SK-N-SH (cell line): ENCODE data around the gene DENND6A. TPM values are rescaled to one million over a fixed set of nuclear protein-coding genes. Genes with fewer than 3 reads are reported as not detected.

ENCODE experiments used
- CTCF ChIA-PET: fragments of 300-600, 350-600 bp; formaldehyde crosslinking; extraction: SDS; loops from one replicate; lab custom pipeline; 2021; lab: Yijun Ruan, JAX
- POLR2A ChIA-PET: fragments of 350-600 bp; sonication (Branson Sonifier 250); formaldehyde crosslinking; extraction: SDS; loops from one replicate; lab custom pipeline; 2020; ENCODE audit warnings: antibody characterized with exemption, inconsistent platforms; lab: Yijun Ruan, JAX
- DNase-seq: peaks from one replicate; pipeline ENCODE4 v3.0.0; 2012
- H2AFZ ChIP-seq: fragments of 200-600 bp; sonication (generic); 2 replicates; pipeline ENCODE4 v1.8.1; 2016; ENCODE audit warnings: antibody characterized with exemption, mild to moderate bottlenecking, low read depth
- H3F3A ChIP-seq: fragments of 200-600 bp; sonication (generic); replicated peaks from 2 replicates; pipeline ENCODE3; 2016; ENCODE audit warnings: antibody characterized with exemption, mild to moderate bottlenecking; ENCODE audit not compliant: insufficient read depth
- H3K27ac ChIP-seq, 2 experiments: fragments of 200-500 bp in 1 of 2; fragments of 200-600 bp in 1 of 2; sonication (Bioruptor generic) in 1 of 2; sonication (generic), shearing (Covaris generic) in 1 of 2; 2 replicates each; pipeline versions ENCODE4 v1.5.1 to v1.6.1; 2014 to 2016; ENCODE audit warnings: low read depth in 2 of 2, inconsistent platforms in 1 of 2, low read length in 1 of 2, mild to moderate bottlenecking in 1 of 2, mixed read lengths in 1 of 2
- H3K27me3 ChIP-seq: fragments of 200-600 bp; sonication (generic), shearing (Covaris generic); 2 replicates; pipeline ENCODE4 v1.6.1; 2016; ENCODE audit warnings: mixed run types; ENCODE audit not compliant: insufficient read depth
- H3K36me3 ChIP-seq, 2 experiments: fragments of 200-500 bp in 1 of 2; fragments of 200-600 bp in 1 of 2; sonication (Bioruptor generic) in 1 of 2; sonication (generic) in 1 of 2; replicated peaks in 1 of 2; 2 replicates each; pipeline versions ENCODE3 to v1.5.1; 2014 to 2016; ENCODE audit warnings: low read length in 1 of 2, mild to moderate bottlenecking in 1 of 2; ENCODE audit not compliant: insufficient read depth in 2 of 2, control insufficient read depth in 1 of 2
- H3K4me1 ChIP-seq, 2 experiments: fragments of 200-500 bp in 1 of 2; fragments of 200-600 bp in 1 of 2; sonication (Bioruptor generic) in 1 of 2; sonication (generic), shearing (Covaris generic) in 1 of 2; 2 replicates each; pipeline versions ENCODE4 v1.5.1 to v1.6.1; 2014 to 2016; ENCODE audit warnings: low read depth in 1 of 2, low read length in 1 of 2, mixed run types in 1 of 2; ENCODE audit not compliant: insufficient read depth in 2 of 2, control insufficient read depth in 1 of 2
- H3K4me2 ChIP-seq: fragments of 200-600 bp; sonication (generic), shearing (Covaris generic); 2 replicates; pipeline ENCODE4 v1.6.1; 2017; ENCODE audit warnings: mixed run types
- H3K4me3 ChIP-seq, 2 experiments: fragments of 200-500 bp in 1 of 2; fragments of 200-600 bp in 1 of 2; sonication (Bioruptor generic) in 1 of 2; sonication (generic), shearing (Covaris generic) in 1 of 2; 2 replicates each; pipeline versions ENCODE4 v1.5.1 to v1.8.1; 2014 to 2016; ENCODE audit warnings: low read depth in 2 of 2, inconsistent platforms in 1 of 2, low read length in 1 of 2, mild to moderate bottlenecking in 1 of 2, mixed read lengths in 1 of 2, moderate library complexity in 1 of 2
- H3K79me2 ChIP-seq: fragments of 200-600 bp; sonication (generic); 2 replicates; pipeline ENCODE4 v1.8.1; 2017; ENCODE audit warnings: mild to moderate bottlenecking; ENCODE audit not compliant: insufficient read depth
- H3K9ac ChIP-seq: fragments of 200-600 bp; sonication (generic); 2 replicates; pipeline ENCODE4 v1.6.1; 2017; ENCODE audit warnings: mixed run types
- H3K9me2 ChIP-seq: fragments of 200-600 bp; sonication (generic); 2 replicates; pipeline ENCODE4 v1.6.1; 2017; ENCODE audit warnings: mixed run types
- H3K9me3 ChIP-seq: fragments of 200-600 bp; sonication (generic); 2 replicates; pipeline ENCODE4 v1.6.1; 2017; ENCODE audit warnings: mixed run types, mild to moderate bottlenecking, moderate library complexity
- H4K20me1 ChIP-seq: fragments of 200-600 bp; sonication (generic); 2 replicates; pipeline ENCODE4 v1.6.1; 2017; ENCODE audit warnings: mild to moderate bottlenecking, mixed run types; ENCODE audit not compliant: insufficient read depth
- ELF1 ChIP-seq: IDR thresholded peaks from 2 replicates; pipeline ENCODE4 v1.4.0; 2012
- EZH2phosphoT487 ChIP-seq: fragments of 200-600 bp; sonication (generic); IDR thresholded peaks from 2 replicates; pipeline ENCODE4 v1.6.1; 2017; ENCODE audit warnings: low read depth, mixed run types, mild to moderate bottlenecking, antibody characterized with exemption, moderate library complexity, borderline replicate concordance
- FOXJ3 ChIP-seq: sonication (generic); formaldehyde crosslinking; IDR thresholded peaks from 2 replicates; pipeline ENCODE4 v1.5.1; 2020; ENCODE audit warnings: mild to moderate bottlenecking, missing genetic modification reagents
- MEF2A ChIP-seq: IDR thresholded peaks from 2 replicates; pipeline ENCODE4 v1.4.0; 2012; ENCODE audit warnings: low read depth, borderline replicate concordance
- NFIC ChIP-seq: IDR thresholded peaks from 2 replicates; pipeline ENCODE4 v1.4.0; 2012; ENCODE audit warnings: borderline replicate concordance
- NRF1 ChIP-seq: IDR thresholded peaks from 2 replicates; pipeline ENCODE4 v1.6.1; 2012; ENCODE audit warnings: low read depth, mild to moderate bottlenecking, low read length
- PBX3 ChIP-seq: IDR thresholded peaks from 2 replicates; pipeline ENCODE4; 2012
- POLR2AphosphoS5 ChIP-seq: IDR thresholded peaks from 2 replicates; pipeline ENCODE4 v1.6.1; 2012; ENCODE audit warnings: low read depth, low read length
- REST ChIP-seq: IDR thresholded peaks from 2 replicates; pipeline ENCODE4 v1.6.1; 2012; ENCODE audit warnings: mild to moderate bottlenecking, low read depth, low read length, moderate library complexity
- RFX5 ChIP-seq: IDR thresholded peaks from 2 replicates; pipeline ENCODE4 v1.6.1; 2012; ENCODE audit warnings: mild to moderate bottlenecking, improper control_type of control experiment, low read length
- SIN3A ChIP-seq: IDR thresholded peaks from 2 replicates; pipeline ENCODE4 v1.6.1; 2012; ENCODE audit warnings: low read depth, mild to moderate bottlenecking, low read length, moderate library complexity, borderline replicate concordance
- TAF1 ChIP-seq: IDR thresholded peaks from 2 replicates; pipeline ENCODE4 v1.6.1; 2012; ENCODE audit warnings: low read depth, mild to moderate bottlenecking, low read length, moderate library complexity, borderline replicate concordance
- YY1 ChIP-seq: IDR thresholded peaks from 2 replicates; pipeline ENCODE4 v1.4.0; 2012; ENCODE audit warnings: low read depth, mild to moderate bottlenecking
- WGBS: methylation state at CpG from one replicate; pipeline ENCODE4 v1.1.6; 2017; ENCODE audit warnings: low lambda C conversion rate; 5-methylcytosine and 5-hydroxymethylcytosine counted together
- polyA plus RNA-seq, 3 experiments: library from polyadenylated mRNA; depleted of rRNA; stranded (reverse); fragments of >200 nt; gene quantifications; 2 replicates each; pipeline ENCODE4 v1.2.3, GENCODE V29; 2012
- TF ChIP-seq, protein P1 (sequence below): IDR thresholded peaks from 2 replicates; pipeline ENCODE4 v1.4.0; 2012; ENCODE audit warnings: low read depth, borderline replicate concordance

Gene DENND6A
- polyA plus RNA-seq, 1 of the 3 experiments (the other 2 are of a cell fraction): 5.8 TPM

DNA sequence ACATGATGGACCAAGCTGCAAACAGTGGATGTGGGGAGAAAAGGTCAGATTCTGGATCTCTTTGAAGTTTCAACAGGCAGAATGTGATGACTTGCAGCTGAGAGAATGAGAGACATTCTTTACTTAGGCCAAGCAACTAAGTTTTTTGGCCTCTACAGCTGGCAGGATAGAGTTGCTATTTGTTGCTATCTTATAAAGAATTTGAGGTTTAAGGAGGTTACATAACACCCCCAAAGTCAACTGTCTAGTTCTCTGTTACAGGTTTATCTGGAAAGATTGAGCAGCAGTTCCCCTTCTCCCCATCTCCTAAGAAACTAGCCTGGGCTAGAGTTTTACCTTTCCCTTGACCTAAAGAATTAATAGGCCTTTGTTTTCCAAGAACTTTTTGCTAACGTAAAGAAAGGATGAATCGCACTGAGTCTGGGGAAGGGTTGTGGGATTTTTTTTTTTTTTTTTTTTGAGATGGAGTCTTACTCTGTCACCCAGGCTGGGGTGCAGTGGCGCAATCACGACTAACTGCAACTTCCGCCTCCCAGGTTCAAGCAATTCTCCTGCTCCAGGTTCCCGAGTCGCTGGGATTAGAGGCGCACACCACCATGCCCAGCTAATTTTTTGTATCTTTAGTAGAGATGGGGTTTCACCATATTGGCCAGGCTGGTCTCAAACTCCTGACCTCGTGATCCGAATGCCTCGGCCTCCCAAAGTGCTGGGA lies 36.6 kb upstream of the DENND6A start:
- Histone ChIP-seq H3K4me1 (no peaks in the 10 kb centered on the region), H2AFZ (no peak overlapping the region), H3K27me3 (no peaks in the 10 kb centered on the region), H3K36me3 (no peaks in the 10 kb centered on the region), H3K9me3 (no peaks in the 10 kb centered on the region), H3K27ac (no peak overlapping the region), H4K20me1 (no peaks in the 10 kb centered on the region), H3K4me2 (no peak overlapping the region), H3K79me2 (no peaks in the 10 kb centered on the region), H3K4me3 (no peak overlapping the region), H3F3A (peaks cover 3% of the 10 kb centered on the region), H3K9ac (no peak overlapping the region), H3K9me2 (no peaks in the 10 kb centered on the region)
- TF ChIP-seq REST (no peak), MEF2A (no peak), NFIC (no peak), PBX3 (no peak), POLR2AphosphoS5 (no peak), YY1 (no peak), TAF1 (no peak)
- TF ChIP-seq, protein P1, sequence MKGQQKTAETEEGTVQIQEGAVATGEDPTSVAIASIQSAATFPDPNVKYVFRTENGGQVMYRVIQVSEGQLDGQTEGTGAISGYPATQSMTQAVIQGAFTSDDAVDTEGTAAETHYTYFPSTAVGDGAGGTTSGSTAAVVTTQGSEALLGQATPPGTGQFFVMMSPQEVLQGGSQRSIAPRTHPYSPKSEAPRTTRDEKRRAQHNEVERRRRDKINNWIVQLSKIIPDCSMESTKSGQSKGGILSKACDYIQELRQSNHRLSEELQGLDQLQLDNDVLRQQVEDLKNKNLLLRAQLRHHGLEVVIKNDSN: no peak
- POLR2A ChIA-PET: no interaction called here
- 90% methylated on average over 11 of the region's 11 CpGs for WGBS
- CTCF ChIA-PET: interaction anchor here (0.5 kb wide), 1 partner anchor 39 kb away, joined by 3 read pairs; no protein-coding TSS in a partner anchor
- no peak for DNase-seq

DNA sequence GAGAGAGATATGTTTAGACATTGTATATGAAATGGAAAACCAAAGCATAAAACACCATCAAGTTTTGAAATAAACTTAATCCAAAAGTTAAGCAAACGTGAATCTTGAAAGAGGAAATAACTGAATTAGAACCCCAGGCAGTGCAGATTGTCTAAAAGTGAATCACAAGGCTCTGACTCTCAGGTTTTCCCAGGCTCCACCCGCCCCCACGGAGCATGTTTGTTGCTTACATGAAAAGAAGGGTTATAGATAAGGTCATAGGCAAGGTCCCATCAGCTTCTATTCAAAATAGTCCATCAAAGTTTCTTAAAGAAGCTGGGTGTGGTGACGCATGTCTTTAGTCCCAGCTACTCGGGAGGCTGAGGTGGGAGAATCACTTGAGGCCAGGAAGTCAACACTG lies 34.2 kb upstream of the DENND6A start:
- H4K20me1 ChIP-seq: no peaks in the 10 kb centered on the region
- no peaks in the 10 kb centered on the region for H3K9me2 ChIP-seq
- CTCF ChIA-PET: no interaction called here
- no peak overlapping the region for H3K4me2 ChIP-seq
- H3F3A ChIP-seq: peaks cover 3% of the 10 kb centered on the region
- no peaks in the 10 kb centered on the region for H3K27me3 ChIP-seq
- H3K4me1 ChIP-seq: no peaks in the 10 kb centered on the region
- H3K4me3 ChIP-seq: no peak overlapping the region
- POLR2A ChIA-PET: no interaction called here
- H2AFZ ChIP-seq: no peak overlapping the region; the same call in 1 of the 2 replicates
- no peak overlapping the region for H3K27ac ChIP-seq
- H3K36me3 ChIP-seq: no peaks in the 10 kb centered on the region
- TF ChIP-seq EZH2phosphoT487: no peak
- TF ChIP-seq NRF1: no peak
- TF ChIP-seq ELF1: no peak
- no peak for TF ChIP-seq FOXJ3 (CRISPR knock-in tag)
- no peak for TF ChIP-seq SIN3A
- no peak for TF ChIP-seq RFX5
- no peak for DNase-seq
- WGBS: 86% methylated on average over 5 of the region's 5 CpGs
- H3K9ac ChIP-seq: no peak overlapping the region
- no peaks in the 10 kb centered on the region for H3K9me3 ChIP-seq
- H3K79me2 ChIP-seq: no peaks in the 10 kb centered on the region
